Erythroblast (primary cell): Measurements from ENCODE around the gene HOXB1.

Experiments used
- GATA1 ChIP-seq: IDR thresholded peaks from 2 replicates; pipeline ENCODE4 v1.6.1; 2011; ENCODE audit warnings: low read depth, mild to moderate bottlenecking, control low read depth, low read length, moderate library complexity
- POLR2A ChIP-seq: IDR thresholded peaks from 2 replicates; pipeline ENCODE4 v1.6.1; 2011; ENCODE audit warnings: mild to moderate bottlenecking, low read length

GRCh38 chr17:48543854-48544348 is 13.1 kb upstream of the HOXB1 start:
- TF ChIP-seq POLR2A (no peak), GATA1 (no peak)
